H1 (cell line): ENCODE data around the gene DIAPH1. TPM values are rescaled to one million over a fixed set of nuclear protein-coding genes. Genes with fewer than 3 reads are reported as not detected.

ENCODE experiments used
- CTCF ChIA-PET: fragments of 300-600 bp; sonication (Branson Sonifier 250); formaldehyde crosslinking; loops from one replicate; lab custom pipeline; 2021; ENCODE audit not compliant: partially characterized antibody; lab: Charles Lee
- POLR2A ChIA-PET: fragments of 300-600 bp; sonication (Branson Sonifier 250); formaldehyde crosslinking; loops from one replicate; lab custom pipeline; 2021; ENCODE audit warnings: inconsistent platforms; ENCODE audit not compliant: partially characterized antibody; lab: Charles Lee
- DNase-seq, 2 experiments: peaks; one replicate each; pipeline versions ENCODE4 v3.0.0 to v3.0.0-alpha.2; 2010 to 2022; ENCODE audit warnings: low spot score in 2 of 2, low read depth in 1 of 2, mixed read lengths in 1 of 2
- FAIRE-seq: peaks from 2 replicates; lab custom pipeline; 2011; peaks lifted over from hg19 to GRCh38; lab: Jason Lieb, UNC
- H2AFZ ChIP-seq: 2 replicates; pipeline ENCODE4 v1.8.1; 2012; ENCODE audit warnings: low read length, inconsistent platforms
- H2AK5ac ChIP-seq: 2 replicates; pipeline ENCODE4 v1.6.1; 2013; ENCODE audit warnings: low read depth, low read length
- H2BK120ac ChIP-seq: replicated peaks from 2 replicates; pipeline ENCODE3; 2013; ENCODE audit warnings: low read depth, low read length, inconsistent platforms
- H2BK12ac ChIP-seq: 2 replicates; pipeline ENCODE4 v1.6.1; 2013; ENCODE audit warnings: low read depth, low read length
- H2BK15ac ChIP-seq: 2 replicates; pipeline ENCODE4 v1.6.1; 2013; ENCODE audit warnings: low read length
- H2BK20ac ChIP-seq: 2 replicates; pipeline ENCODE4 v1.6.1; 2013; ENCODE audit warnings: low read length
- H2BK5ac ChIP-seq: 2 replicates; pipeline ENCODE4 v1.6.1; 2013; ENCODE audit warnings: low read depth, low read length
- H3K14ac ChIP-seq: 2 replicates; pipeline ENCODE4 v1.6.1; 2013; ENCODE audit warnings: inconsistent platforms; ENCODE audit not compliant: insufficient read length
- H3K18ac ChIP-seq: 2 replicates; pipeline ENCODE4 v1.6.1; 2013; ENCODE audit warnings: low read length; ENCODE audit errors: extremely low read depth
- H3K23ac ChIP-seq: 2 replicates; pipeline ENCODE4 v1.6.1; 2013; ENCODE audit warnings: inconsistent platforms; ENCODE audit not compliant: insufficient read length
- H3K23me2 ChIP-seq: 2 replicates; pipeline ENCODE4 v1.6.1; 2013; ENCODE audit warnings: low read depth, low read length
- H3K27ac ChIP-seq: 2 replicates; pipeline ENCODE4 v1.6.1; 2011; ENCODE audit warnings: low read depth, low read length, inconsistent platforms
- H3K27me3 ChIP-seq, 4 experiments: replicated peaks in 1 of 4; 1 replicate in 1 of 4; 2 replicates in 3 of 4; pipeline versions ENCODE4 v1.6.1 to v1.8.1; 2011 to 2013; ENCODE audit warnings: low read length in 3 of 4, mild to moderate bottlenecking in 3 of 4, inconsistent platforms in 2 of 4, mixed read lengths in 2 of 4, moderate library complexity in 1 of 4; ENCODE audit not compliant: control insufficient read depth in 3 of 4, insufficient read depth in 3 of 4; ENCODE audit errors: extremely low read depth in 1 of 4
- H3K36me3 ChIP-seq, 4 experiments: 2 replicates each; pipeline versions ENCODE4 v1.6.1 to v1.8.1; 2011 to 2013; ENCODE audit warnings: mild to moderate bottlenecking in 4 of 4, low read length in 3 of 4, moderate library complexity in 2 of 4, control low read depth in 1 of 4, inconsistent platforms in 1 of 4; ENCODE audit not compliant: insufficient read depth in 4 of 4, control insufficient read depth in 2 of 4
- H3K4ac ChIP-seq: replicated peaks from 2 replicates; pipeline ENCODE3; 2013; ENCODE audit warnings: low read length, low read depth, mixed read lengths, inconsistent platforms; ENCODE audit not compliant: insufficient read length
- H3K4me1 ChIP-seq, 4 experiments: replicated peaks in 1 of 4; 1 replicate in 1 of 4; 2 replicates in 3 of 4; pipeline versions ENCODE4 v1.6.1 to v1.8.1; 2011 to 2013; ENCODE audit warnings: low read length in 3 of 4, inconsistent platforms in 2 of 4, mixed read lengths in 1 of 4; ENCODE audit not compliant: insufficient read depth in 4 of 4, control insufficient read depth in 3 of 4
- H3K4me2 ChIP-seq, 2 experiments: 2 replicates each; pipeline versions ENCODE4 v1.6.1 to v1.8.1; 2011 to 2013; ENCODE audit warnings: low read depth in 2 of 2, low read length in 2 of 2, control low read depth in 1 of 2, inconsistent platforms in 1 of 2, mild to moderate bottlenecking in 1 of 2; ENCODE audit not compliant: insufficient read depth in 1 of 2
- H3K4me3 ChIP-seq, 4 experiments: fragments of 200-600, 300-600 bp in 1 of 4; sonication (generic), shearing (Covaris generic), sonication (Bioruptor Twin) in 1 of 4; 2 replicates each; pipeline versions ENCODE4 v1.5.1 to v1.8.1; 2011 to 2016; ENCODE audit warnings: low read length in 4 of 4, low read depth in 3 of 4, control low read depth in 2 of 4, inconsistent platforms in 2 of 4, mild to moderate bottlenecking in 2 of 4, mixed read lengths in 1 of 4, moderate library complexity in 1 of 4; ENCODE audit not compliant: insufficient read depth in 2 of 4; ENCODE audit errors: extremely low read depth in 1 of 4
- H3K56ac ChIP-seq: replicated peaks from 2 replicates; pipeline ENCODE3; 2013; ENCODE audit warnings: low read depth, mild to moderate bottlenecking, mixed read lengths, low read length, inconsistent platforms; ENCODE audit not compliant: insufficient read length
- H3K79me1 ChIP-seq: 2 replicates; pipeline ENCODE4 v1.6.1; 2013; ENCODE audit warnings: low read depth, low read length, control low read depth
- H3K79me2 ChIP-seq, 2 experiments: 2 replicates each; pipeline versions ENCODE4 v1.6.1 to v1.8.1; 2012 to 2013; ENCODE audit warnings: low read length in 2 of 2, mild to moderate bottlenecking in 2 of 2, inconsistent platforms in 1 of 2; ENCODE audit not compliant: insufficient read depth in 2 of 2, control insufficient read depth in 1 of 2
- H3K9ac ChIP-seq, 4 experiments: replicated peaks in 1 of 4; 1 replicate in 1 of 4; 2 replicates in 3 of 4; pipeline versions ENCODE4 v1.6.1 to v1.8.1; 2011 to 2013; ENCODE audit warnings: low read depth in 3 of 4, low read length in 3 of 4, control low read depth in 2 of 4, mild to moderate bottlenecking in 2 of 4, moderate library complexity in 2 of 4, inconsistent platforms in 1 of 4; ENCODE audit errors: extremely low read depth in 1 of 4
- H3K9me3 ChIP-seq, 2 experiments: 2 replicates each; pipeline versions ENCODE4 v1.6.1 to v1.8.1; 2012 to 2013; ENCODE audit warnings: mild to moderate bottlenecking in 2 of 2, moderate library complexity in 2 of 2, control low read depth in 1 of 2, inconsistent platforms in 1 of 2, low read depth in 1 of 2, low read length in 1 of 2, mixed read lengths in 1 of 2; ENCODE audit not compliant: insufficient read depth in 2 of 2
- H4K20me1 ChIP-seq, 2 experiments: replicated peaks in 1 of 2; 2 replicates each; pipeline versions ENCODE3 to v1.8.1; 2011 to 2013; ENCODE audit warnings: inconsistent platforms in 2 of 2, low read length in 2 of 2, mild to moderate bottlenecking in 1 of 2; ENCODE audit not compliant: insufficient read depth in 2 of 2, control insufficient read depth in 1 of 2
- H4K5ac ChIP-seq: 2 replicates; pipeline ENCODE4 v1.6.1; 2013; ENCODE audit warnings: low read length, low read depth, mixed read lengths, inconsistent platforms; ENCODE audit not compliant: insufficient read length
- H4K8ac ChIP-seq: 2 replicates; pipeline ENCODE4 v1.8.0; 2013; ENCODE audit warnings: mild to moderate bottlenecking, moderate library complexity, low read length, inconsistent platforms; ENCODE audit not compliant: insufficient read depth; ENCODE audit errors: extremely low read depth
- H4K91ac ChIP-seq: replicated peaks from 2 replicates; pipeline ENCODE3; 2013; ENCODE audit warnings: low read length, mixed read lengths, inconsistent platforms; ENCODE audit not compliant: insufficient read length
- ASH2L ChIP-seq: fragments of 200-600, 300-600 bp; sonication (generic); IDR thresholded peaks from one replicate; pipeline ENCODE4 v1.7.1; 2017; ENCODE audit warnings: low read length
- CHD1 ChIP-seq: IDR thresholded peaks from 2 replicates; pipeline ENCODE4 v1.6.1; 2012; ENCODE audit warnings: low read depth, low read length, improper control_type of control experiment
- JUN ChIP-seq: IDR thresholded peaks from 2 replicates; pipeline ENCODE4 v1.6.1; 2011; ENCODE audit warnings: low read depth, mild to moderate bottlenecking, improper control_type of control experiment, low read length
- POLR2A ChIP-seq, 2 experiments: IDR thresholded peaks; 1 replicate in 1 of 2; 2 replicates in 1 of 2; pipeline ENCODE4 v1.6.1; 2011; ENCODE audit warnings: low read depth in 2 of 2, low read length in 2 of 2, mild to moderate bottlenecking in 2 of 2; ENCODE audit errors: control extremely low read depth in 1 of 2
- POLR2AphosphoS5 ChIP-seq: IDR thresholded peaks from 2 replicates; pipeline ENCODE4 v1.6.1; 2011; ENCODE audit warnings: low read depth, low read length
- POU5F1 ChIP-seq: IDR thresholded peaks from 2 replicates; pipeline ENCODE4 v1.6.1; 2011; ENCODE audit warnings: low read depth, mild to moderate bottlenecking, low read length, moderate library complexity
- RNF2 ChIP-seq: fragments of 200-900, 300-1000 bp; sonication (generic); IDR thresholded peaks from 2 replicates; pipeline ENCODE4 v1.7.1; 2016; ENCODE audit warnings: borderline replicate concordance, low read depth, mild to moderate bottlenecking, antibody characterized with exemption, low read length; ENCODE audit not compliant: poor library complexity, severe bottlenecking; ENCODE audit errors: missing control alignments
- RXRA ChIP-seq: IDR thresholded peaks from 2 replicates; pipeline ENCODE4 v1.6.1; 2011; ENCODE audit warnings: low read depth, mild to moderate bottlenecking, low read length, moderate library complexity; ENCODE audit not compliant: insufficient read depth
- SIN3A ChIP-seq, 2 experiments: IDR thresholded peaks in 1 of 2; conservative IDR thresholded peaks in 1 of 2; 2 replicates each; pipeline ENCODE4 v1.6.1; 2011 to 2012; ENCODE audit warnings: low read length in 2 of 2, improper control_type of control experiment in 1 of 2, low read depth in 1 of 2, mild to moderate bottlenecking in 1 of 2
- SUZ12 ChIP-seq: fragments of 200-600 bp; sonication (generic); IDR thresholded peaks from 2 replicates; pipeline ENCODE4 v1.6.1; 2012; ENCODE audit warnings: mild to moderate bottlenecking, inconsistent platforms, low read length, moderate library complexity, mixed read lengths
- TAF1 ChIP-seq: IDR thresholded peaks from 2 replicates; pipeline ENCODE4 v1.6.1; 2011; ENCODE audit warnings: mild to moderate bottlenecking, low read depth, low read length
- USF2 ChIP-seq: IDR thresholded peaks from 2 replicates; pipeline ENCODE4 v1.6.1; 2011; ENCODE audit warnings: low read length, improper control_type of control experiment
- YY1 ChIP-seq: IDR thresholded peaks from 2 replicates; pipeline ENCODE4 v1.6.1; 2011; ENCODE audit warnings: low read depth, mild to moderate bottlenecking, low read length
- WGBS, 2 experiments: shearing (Covaris generic) in 1 of 2; methylation state at CpG; one replicate each; pipeline versions ENCODE4 v1.1.6 to v1.1.7; 2013 to 2015; ENCODE audit warnings: low lambda C conversion rate in 2 of 2, mixed read lengths in 2 of 2, inconsistent platforms in 1 of 2, low coverage in 1 of 2, missing lambda C conversion rate in 1 of 2; ENCODE audit not compliant: insufficient replicate concordance in 2 of 2, insufficient coverage in 1 of 2, insufficient read length in 1 of 2; ENCODE audit errors: extremely low coverage in 1 of 2, missing lambda C conversion rate in 1 of 2; 5-methylcytosine and 5-hydroxymethylcytosine counted together
- polyA plus RNA-seq, 7 experiments: library from polyadenylated mRNA; depleted of rRNA in 3 of 7; stranded (reverse) in 5 of 7; unstranded in 2 of 7; fragments of >200 nt in 5 of 7; fragments of 200-250 nt in 2 of 7; gene quantifications; 1 replicate in 5 of 7; 2 replicates in 1 of 7; 4 replicates in 1 of 7; pipeline versions ENCODE4 v1.2.1 to v1.2.3, GENCODE V29; 2011 to 2013; ENCODE audit warnings: missing spikeins in 2 of 7, mixed read lengths in 2 of 7
- total RNA-seq: library from RNA; stranded (reverse); fragmentation: NEBNext Ultra II Directional; extraction: Animal tissue kit (Norgen Biotek cat#: 25700); gene quantifications from 2 replicates; pipeline ENCODE4 v1.2.1, GENCODE V29; 2021

DIAPH1 gene
- total and polyA plus RNA-seq, 2 of the 8 experiments (the other 6 are each of a cell fraction or from before 2014, with no cell fraction given), result 61.2 to 114 TPM

DNA sequence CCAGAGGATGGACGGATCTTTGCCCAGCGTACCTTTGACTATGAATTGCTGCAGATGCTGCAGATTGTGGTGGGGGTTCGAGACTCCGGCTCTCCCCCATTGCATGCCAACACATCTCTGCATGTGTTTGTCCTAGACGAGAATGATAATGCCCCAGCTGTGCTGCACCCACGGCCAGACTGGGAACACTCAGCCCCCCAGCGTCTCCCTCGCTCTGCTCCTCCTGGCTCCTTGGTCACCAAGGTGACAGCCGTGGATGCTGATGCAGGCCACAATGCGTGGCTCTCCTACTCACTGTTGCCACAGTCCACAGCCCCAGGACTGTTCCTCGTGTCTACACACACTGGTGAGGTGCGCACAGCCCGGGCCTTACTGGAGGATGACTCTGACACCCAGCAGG lies 128.0 kb downstream of the DIAPH1 start:
- no peak overlapping the region for H2BK12ac ChIP-seq
- peaks cover 3 to 31% (median 22%) of the 10 kb centered on the region in 4 experiments for H3K4me1 ChIP-seq
- H3K4me3 ChIP-seq, result no peak overlapping the region
- DNase-seq (no peak), FAIRE-seq (no peak)
- 0 out of 2 replicates have a peak overlapping the region, but pooled peaks have one; percentile 25 for H2BK15ac ChIP-seq
- peaks cover 0 to 3% of the 10 kb centered on the region in 2 experiments; a peak in 1 of 4 replicates for H3K79me2 ChIP-seq
- ChIA-PET POLR2A (interaction anchor here (1.5 to 5.0 kb wide), 3 partner anchors 10 to 23 kb away, joined by 6 to 33 read pairs (median 17); no protein-coding TSS in a partner anchor), CTCF (interaction anchor here (1.8 to 50.9 kb wide), 5 partner anchors 14 to 369 kb away, joined by 4 to 1236 read pairs (median 155); partner anchors contain the start of genes PCDHB15, PCDHB4, PCDHGA10 and PCDHGA11)
- H3K56ac ChIP-seq, result no peak overlapping the region
- H2BK20ac ChIP-seq, result no peak overlapping the region; the same call in 1 of the 2 replicates
- peaks cover 8 to 17% of the 10 kb centered on the region in 2 experiments for H4K20me1 ChIP-seq
- H4K8ac ChIP-seq, result no peak overlapping the region
- H3K23me2 ChIP-seq, result peaks cover 21% of the 10 kb centered on the region; the same call in 1 of the 2 replicates
- H3K9me3 ChIP-seq, result no peaks in the 10 kb centered on the region
- no peaks in the 10 kb centered on the region; the same call in 1 of the 2 replicates for H3K79me1 ChIP-seq
- H3K4me2 ChIP-seq, result peak overlapping the region in 1 of 2 experiments; percentile 80; a peak in 1 of 4 replicates
- H3K14ac ChIP-seq, result no peak overlapping the region
- H2BK5ac ChIP-seq, result no peak overlapping the region
- H3K27me3 ChIP-seq, result peaks cover 16 to 51% (median 44%) of the 10 kb centered on the region in 4 experiments
- H4K5ac ChIP-seq, result no peak overlapping the region
- H3K23ac ChIP-seq, result no peak overlapping the region
- H3K27ac ChIP-seq, result no peak overlapping the region
- no peak overlapping the region for H3K9ac ChIP-seq
- no peak overlapping the region for H4K91ac ChIP-seq
- no peaks in the 10 kb centered on the region for H3K36me3 ChIP-seq
- H3K18ac ChIP-seq, result no peak overlapping the region
- H2BK120ac ChIP-seq, result no peak overlapping the region
- no peak overlapping the region for H2AK5ac ChIP-seq
- no peak overlapping the region for H2AFZ ChIP-seq
- H3K4ac ChIP-seq, result no peak overlapping the region
- WGBS, 2 experiments, result 93% methylated on average over 13 of the region's 13 CpGs; no CpG with 5 or more reads in 1 of the 2 experiments
- TF ChIP-seq SIN3A (conservative IDR thresholded peaks at IDR 0.05 in 1 of 2, IDR thresholded peaks at IDR 0.05 in 1 of 2; ENCODE audit: low read depth in 1 of 2, low read length in 2 of 2) (no peak), POLR2AphosphoS5 (no peak), SUZ12 (no peak), ASH2L (no peak), RXRA (no peak), USF2 (no peak), POLR2A (IDR thresholded peaks at IDR 0.05; ENCODE audit: control extremely low read depth in 1 of 2, low read depth in 2 of 2, low read length in 2 of 2) (no peak), CHD1 (no peak), RNF2 (no peak), YY1 (no peak), JUN (no peak), POU5F1 (no peak), TAF1 (no peak)
